Activated naive CD4-positive, alpha-beta T cell treated with anti-CD3 and anti-CD28 coated beads, Interleukin-2, amount 50 U/mL, for 24 hours (primary cell): ENCODE results near the gene BTG1.
A peak's percentile ranks its signal among the peaks of the same experiment; 100 is the strongest.

Source experiments
- H3K27ac Mint-ChIP-seq: one replicate; pipeline ENCODE4 v1.8.0; 2021; ENCODE audit warnings: mild to moderate bottlenecking, mixed read lengths
- H3K27me3 Mint-ChIP-seq: one replicate; pipeline ENCODE4 v1.8.0; 2021; ENCODE audit warnings: mixed read lengths
- H3K36me3 Mint-ChIP-seq: one replicate; pipeline ENCODE4 v1.8.0; 2021; ENCODE audit warnings: mixed read lengths
- H3K4me1 Mint-ChIP-seq: one replicate; pipeline ENCODE4 v1.8.0; 2021; ENCODE audit warnings: mixed read lengths
- H3K4me3 Mint-ChIP-seq: one replicate; pipeline ENCODE4 v1.8.0; 2021; ENCODE audit warnings: mild to moderate bottlenecking, mixed read lengths
- H3K9me3 Mint-ChIP-seq: one replicate; pipeline ENCODE4 v1.8.0; 2021; ENCODE audit warnings: mixed read lengths

BTG1 gene

GRCh38 chr12:92145731-92146496 is at the start of gene BTG1:
Gene BTG1, minus strand, starts transcription at chr12:92145846. Its CDS starts 311 bp downstream, at chr12:92145535.
- no peaks in the 10 kb centered on the region for H3K27me3 Mint-ChIP-seq
- H3K9me3 Mint-ChIP-seq: no peaks in the 10 kb centered on the region
- peak within 1 kb of the TSS; percentile 97 for H3K4me3 Mint-ChIP-seq
- H3K27ac Mint-ChIP-seq: peak within 1 kb of the TSS; percentile 99
- H3K36me3 Mint-ChIP-seq: peaks cover 54% of the 10 kb centered on the region
- H3K4me1 Mint-ChIP-seq: peaks cover 30% of the 10 kb centered on the region

GRCh38 chr12:92194561-92194960 is 48.9 kb upstream of the BTG1 start:
- Mint-ChIP-seq H3K36me3 (no peaks in the 10 kb centered on the region), H3K4me3 (no peak overlapping the region), H3K27ac (no peak overlapping the region), H3K9me3 (peaks cover 6% of the 10 kb centered on the region), H3K27me3 (no peaks in the 10 kb centered on the region), H3K4me1 (peaks cover 10% of the 10 kb centered on the region)

GRCh38 chr12:92193846-92194245 is 48.2 kb upstream of the BTG1 start:
- Mint-ChIP-seq H3K4me3 (no peak overlapping the region), H3K36me3 (no peaks in the 10 kb centered on the region), H3K27ac (no peak overlapping the region), H3K27me3 (no peaks in the 10 kb centered on the region), H3K4me1 (peaks cover 13% of the 10 kb centered on the region), H3K9me3 (peaks cover 6% of the 10 kb centered on the region)

- H3K4me3 Mint-ChIP-seq: no peak overlapping the region
- H3K36me3 Mint-ChIP-seq: no peaks in the 10 kb centered on the region
- H3K4me1 Mint-ChIP-seq: peaks cover 18% of the 10 kb centered on the region
- H3K9me3 Mint-ChIP-seq: peaks cover 6% of the 10 kb centered on the region
- no peaks in the 10 kb centered on the region for H3K27me3 Mint-ChIP-seq
- no peak overlapping the region for H3K27ac Mint-ChIP-seq
Observed at GRCh38 chr12:92193063-92193462, 47.4 kb upstream of the BTG1 start.

GRCh38 chr12:92192360-92192759 is 46.7 kb upstream of the BTG1 start:
- Mint-ChIP-seq H3K4me1 (peaks cover 25% of the 10 kb centered on the region), H3K4me3 (no peak overlapping the region), H3K9me3 (peaks cover 6% of the 10 kb centered on the region), H3K36me3 (no peaks in the 10 kb centered on the region), H3K27ac (no peak overlapping the region), H3K27me3 (no peaks in the 10 kb centered on the region)

- H3K27ac Mint-ChIP-seq: no peak overlapping the region
- H3K4me3 Mint-ChIP-seq: no peak overlapping the region
- no peaks in the 10 kb centered on the region for H3K27me3 Mint-ChIP-seq
- H3K9me3 Mint-ChIP-seq: peaks cover under 1% of the 10 kb centered on the region
- no peaks in the 10 kb centered on the region for H3K36me3 Mint-ChIP-seq
- H3K4me1 Mint-ChIP-seq: peaks cover 38% of the 10 kb centered on the region
Observed at GRCh38 chr12:92191061-92191460, 45.4 kb upstream of the BTG1 start.

GRCh38 chr12:92188517-92189188 is 43.0 kb upstream of the BTG1 start:
- Mint-ChIP-seq H3K27me3 (no peaks in the 10 kb centered on the region), H3K9me3 (peaks cover 5% of the 10 kb centered on the region), H3K36me3 (no peaks in the 10 kb centered on the region), H3K27ac (peak overlapping the region; percentile 30), H3K4me1 (peaks cover 62% of the 10 kb centered on the region), H3K4me3 (no peak overlapping the region)

GRCh38 chr12:92186038-92186470 is 40.4 kb upstream of the BTG1 start:
- H3K4me1 Mint-ChIP-seq: peaks cover 71% of the 10 kb centered on the region
- H3K27me3 Mint-ChIP-seq: no peaks in the 10 kb centered on the region
- peak overlapping the region; percentile 93 for H3K27ac Mint-ChIP-seq
- H3K4me3 Mint-ChIP-seq: peak overlapping the region; percentile 78
- H3K9me3 Mint-ChIP-seq: peaks cover 5% of the 10 kb centered on the region
- H3K36me3 Mint-ChIP-seq: peaks cover 4% of the 10 kb centered on the region

GRCh38 chr12:92185052-92185451 is 39.4 kb upstream of the BTG1 start:
- H3K9me3 Mint-ChIP-seq: peaks cover 5% of the 10 kb centered on the region
- no peaks in the 10 kb centered on the region for H3K27me3 Mint-ChIP-seq
- peaks cover 76% of the 10 kb centered on the region for H3K4me1 Mint-ChIP-seq
- H3K4me3 Mint-ChIP-seq: peak overlapping the region; percentile 55
- H3K36me3 Mint-ChIP-seq: peaks cover 4% of the 10 kb centered on the region
- H3K27ac Mint-ChIP-seq: peak overlapping the region; percentile 93

- H3K36me3 Mint-ChIP-seq: peaks cover 4% of the 10 kb centered on the region
- no peaks in the 10 kb centered on the region for H3K27me3 Mint-ChIP-seq
- H3K4me1 Mint-ChIP-seq: peaks cover 73% of the 10 kb centered on the region
- no peak overlapping the region for H3K27ac Mint-ChIP-seq
- H3K9me3 Mint-ChIP-seq: peaks cover 5% of the 10 kb centered on the region
- no peak overlapping the region for H3K4me3 Mint-ChIP-seq
Observed at GRCh38 chr12:92183575-92183974, 37.9 kb upstream of the BTG1 start.

GRCh38 chr12:92178340-92178739 is 32.7 kb upstream of the BTG1 start:
- H3K4me1 Mint-ChIP-seq: peaks cover 40% of the 10 kb centered on the region
- H3K9me3 Mint-ChIP-seq: no peaks in the 10 kb centered on the region
- no peak overlapping the region for H3K4me3 Mint-ChIP-seq
- peaks cover 11% of the 10 kb centered on the region for H3K36me3 Mint-ChIP-seq
- H3K27ac Mint-ChIP-seq: no peak overlapping the region
- H3K27me3 Mint-ChIP-seq: no peaks in the 10 kb centered on the region

- peaks cover 43% of the 10 kb centered on the region for H3K4me1 Mint-ChIP-seq
- no peaks in the 10 kb centered on the region for H3K9me3 Mint-ChIP-seq
- H3K4me3 Mint-ChIP-seq: no peak overlapping the region
- H3K36me3 Mint-ChIP-seq: peaks cover 7% of the 10 kb centered on the region
- no peaks in the 10 kb centered on the region for H3K27me3 Mint-ChIP-seq
- no peak overlapping the region for H3K27ac Mint-ChIP-seq
Observed at GRCh38 chr12:92176646-92177045, 31.0 kb upstream of the BTG1 start.

GRCh38 chr12:92175961-92176360 is 30.3 kb upstream of the BTG1 start:
- no peak overlapping the region for H3K4me3 Mint-ChIP-seq
- H3K36me3 Mint-ChIP-seq: peaks cover 7% of the 10 kb centered on the region
- no peaks in the 10 kb centered on the region for H3K9me3 Mint-ChIP-seq
- H3K4me1 Mint-ChIP-seq: peaks cover 40% of the 10 kb centered on the region
- no peak overlapping the region for H3K27ac Mint-ChIP-seq
- H3K27me3 Mint-ChIP-seq: no peaks in the 10 kb centered on the region

GRCh38 chr12:92170050-92170449 is 24.4 kb upstream of the BTG1 start:
- no peak overlapping the region for H3K4me3 Mint-ChIP-seq

GRCh38 chr12:92167075-92167474 is 21.4 kb upstream of the BTG1 start:
- peaks cover 6% of the 10 kb centered on the region for H3K36me3 Mint-ChIP-seq
- no peaks in the 10 kb centered on the region for H3K9me3 Mint-ChIP-seq
- no peak overlapping the region for H3K4me3 Mint-ChIP-seq
- H3K27me3 Mint-ChIP-seq: no peaks in the 10 kb centered on the region
- H3K4me1 Mint-ChIP-seq: peaks cover 62% of the 10 kb centered on the region
- peak overlapping the region; percentile 32 for H3K27ac Mint-ChIP-seq

More at GRCh38 chr12:92170050-92170449, 24.4 kb upstream of the BTG1 start:
- H3K4me1 Mint-ChIP-seq: peaks cover 49% of the 10 kb centered on the region
- H3K9me3 Mint-ChIP-seq: no peaks in the 10 kb centered on the region
- peaks cover 5% of the 10 kb centered on the region for H3K36me3 Mint-ChIP-seq
- no peaks in the 10 kb centered on the region for H3K27me3 Mint-ChIP-seq
- H3K27ac Mint-ChIP-seq: no peak overlapping the region

GRCh38 chr12:92164712-92165111 is 19.1 kb upstream of the BTG1 start:
- peaks cover 6% of the 10 kb centered on the region for H3K36me3 Mint-ChIP-seq
- no peak overlapping the region for H3K4me3 Mint-ChIP-seq
- H3K27me3 Mint-ChIP-seq: no peaks in the 10 kb centered on the region
- peaks cover 72% of the 10 kb centered on the region for H3K4me1 Mint-ChIP-seq
- H3K9me3 Mint-ChIP-seq: no peaks in the 10 kb centered on the region
- peak overlapping the region; percentile 18 for H3K27ac Mint-ChIP-seq
